ENCODE measurements around the gene PTGIS. TPM values are rescaled to one million over a fixed set of nuclear protein-coding genes. Genes with fewer than 3 reads are reported as not detected.

Gene PTGIS
- total RNA-seq, 5 donors from 2014 or later (not counting 1 experiment from before 2014, with no cell fraction given) = 0.22 to 0.46 (median 0.23) TPM; not detected in 2

- ATAC-seq (replicated peaks in 1 of 4) (no peak), DNase-seq (no peak)
- Histone ChIP-seq H3K4me3 (ENCODE audit: control insufficient read depth in 1 of 2, extremely low read depth in 1 of 2, low read length in 1 of 2) (no peak overlapping the region), H3K4me1 (ENCODE audit: control insufficient read depth in 1 of 2, extremely low read depth in 1 of 2, insufficient read depth in 2 of 2, low read length in 2 of 2) (peaks cover 0 to 48% of the 10 kb centered on the region in 2 experiments), H3K9me3 (no peaks in the 10 kb centered on the region), H3K27ac (ENCODE audit: low read length) (no peak overlapping the region), H3K27me3 (replicated peaks in 1 of 2; ENCODE audit: control insufficient read depth in 2 of 2, extremely low read depth in 1 of 2, insufficient read depth in 2 of 2, low read length in 1 of 2) (peaks cover 0 to 3% of the 10 kb centered on the region in 2 experiments), H3K36me3 (ENCODE audit: control insufficient read depth in 2 of 2, extremely low read depth in 1 of 2, insufficient read depth in 1 of 2, low read length in 1 of 2) (no peaks in the 10 kb centered on the region)
- Mint-ChIP-seq H3K4me1 (peaks cover 25 to 67% (median 40%) of the 10 kb centered on the region in 3 donors), H3K27ac (peak overlapping the region in 1 of 2 donors; percentile 94), H3K4me3 (no peak overlapping the region), H3K9me3 (no peaks in the 10 kb centered on the region), H3K36me3 (no peaks in the 10 kb centered on the region), H3K27me3 (peaks cover 2 to 9% of the 10 kb centered on the region in 2 donors)
- ChIA-PET POLR2A (no interaction called here), CTCF (no interaction called here)
These were observed 24.2 kb upstream of the PTGIS start for GRCh38 chr20:49592120-49592519.

- H3K27ac ChIP-seq (ENCODE audit: low read length) = no peak overlapping the region
- POLR2A ChIA-PET = no interaction called here
These were observed 23.4 kb upstream of the PTGIS start for GRCh38 chr20:49591217-49591865.

GRCh38 chr20:49590163-49591017 lies 22.5 kb upstream of the PTGIS start:
- H3K36me3 ChIP-seq (ENCODE audit: control insufficient read depth in 2 of 2, extremely low read depth in 1 of 2, insufficient read depth in 1 of 2, low read length in 1 of 2) = no peaks in the 10 kb centered on the region
- no peak overlapping the region for H3K4me3 Mint-ChIP-seq
- WGBS (ENCODE audit: insufficient coverage) = 95% methylated on average over 3 of the region's 8 CpGs
- no peak overlapping the region for H3K4me3 ChIP-seq (ENCODE audit: control insufficient read depth in 1 of 2, extremely low read depth in 1 of 2, low read length in 1 of 2)
- H3K9me3 Mint-ChIP-seq = no peaks in the 10 kb centered on the region
- no peaks in the 10 kb centered on the region for H3K36me3 Mint-ChIP-seq
- peaks cover 0 to 3% of the 10 kb centered on the region in 2 experiments for H3K27me3 ChIP-seq (replicated peaks in 1 of 2; ENCODE audit: control insufficient read depth in 2 of 2, extremely low read depth in 1 of 2, insufficient read depth in 2 of 2, low read length in 1 of 2)
- peaks cover 0 to 38% of the 10 kb centered on the region in 2 experiments for H3K4me1 ChIP-seq (ENCODE audit: control insufficient read depth in 1 of 2, extremely low read depth in 1 of 2, insufficient read depth in 2 of 2, low read length in 2 of 2)
- ChIA-PET POLR2A (no interaction called here), CTCF (interaction anchor here in 1 of 2 donors (0.6 kb wide), 1 partner anchor 13 kb away, joined by 4 read pairs; no protein-coding TSS in a partner anchor)
- peaks cover 3 to 9% of the 10 kb centered on the region in 2 donors for H3K27me3 Mint-ChIP-seq
- DNase-seq (no peak), ATAC-seq (replicated peaks in 1 of 4) (no peak)
- no peaks in the 10 kb centered on the region for H3K9me3 ChIP-seq
- no peak overlapping the region for H3K27ac Mint-ChIP-seq
- H3K4me1 Mint-ChIP-seq = peaks cover 20 to 55% (median 29%) of the 10 kb centered on the region in 3 donors
- H3K27ac ChIP-seq (ENCODE audit: low read length) = no peak overlapping the region

More at GRCh38 chr20:49591217-49591865, 23.4 kb upstream of the PTGIS start:
- peaks cover 0 to 44% of the 10 kb centered on the region in 2 experiments for H3K4me1 ChIP-seq (ENCODE audit: control insufficient read depth in 1 of 2, extremely low read depth in 1 of 2, insufficient read depth in 2 of 2, low read length in 2 of 2)
- H3K27me3 ChIP-seq (replicated peaks in 1 of 2; ENCODE audit: control insufficient read depth in 2 of 2, extremely low read depth in 1 of 2, insufficient read depth in 2 of 2, low read length in 1 of 2) = peaks cover 0 to 3% of the 10 kb centered on the region in 2 experiments
- Mint-ChIP-seq H3K9me3 (no peaks in the 10 kb centered on the region), H3K27me3 (peaks cover 2 to 9% of the 10 kb centered on the region in 2 donors), H3K4me3 (no peak overlapping the region), H3K27ac (peak overlapping the region in 1 of 2 donors; percentile 66), H3K36me3 (no peaks in the 10 kb centered on the region), H3K4me1 (peaks cover 25 to 64% (median 38%) of the 10 kb centered on the region in 3 donors)
- WGBS (ENCODE audit: insufficient coverage) = 80% methylated on average over 1 of the region's 4 CpGs
- no peak overlapping the region for H3K4me3 ChIP-seq (ENCODE audit: control insufficient read depth in 1 of 2, extremely low read depth in 1 of 2, low read length in 1 of 2)
- H3K9me3 ChIP-seq = no peaks in the 10 kb centered on the region
- CTCF ChIA-PET = interaction anchor here in 1 of 2 donors (0.6 kb wide), 1 partner anchor 12 kb away, joined by 4 read pairs; no protein-coding TSS in a partner anchor
- no peaks in the 10 kb centered on the region for H3K36me3 ChIP-seq (ENCODE audit: control insufficient read depth in 2 of 2, extremely low read depth in 1 of 2, insufficient read depth in 1 of 2, low read length in 1 of 2)
- ATAC-seq (replicated peaks in 1 of 4) = no peak
- DNase-seq = no peak

DNA sequence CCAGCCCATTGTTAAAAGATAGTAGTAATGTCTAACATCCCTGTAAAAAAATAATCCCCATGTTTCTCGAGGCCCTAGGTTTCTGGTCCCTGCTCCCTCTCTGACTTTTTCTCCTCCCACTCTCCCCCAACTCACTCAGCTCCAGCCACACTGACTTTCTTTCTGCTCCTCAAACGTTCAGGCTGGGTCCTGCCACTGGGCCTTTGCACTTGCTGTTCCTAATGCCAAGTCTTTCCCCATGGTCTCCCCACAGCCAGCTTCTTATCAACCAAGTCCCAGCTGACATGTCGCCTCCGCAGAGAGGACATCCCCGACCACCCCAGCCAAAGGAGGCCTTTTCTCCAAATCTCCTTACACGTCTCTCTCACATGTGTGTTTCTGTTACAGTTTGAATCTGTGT lies 21.8 kb upstream of the PTGIS start:
- Mint-ChIP-seq H3K4me3 (no peak overlapping the region), H3K9me3 (no peaks in the 10 kb centered on the region), H3K27me3 (peaks cover 5 to 11% of the 10 kb centered on the region in 2 donors), H3K36me3 (no peaks in the 10 kb centered on the region), H3K4me1 (peaks cover 14 to 52% (median 23%) of the 10 kb centered on the region in 3 donors), H3K27ac (no peak overlapping the region)
- ATAC-seq (replicated peaks in 1 of 4) = no peak
- ChIA-PET POLR2A (no interaction called here), CTCF (no interaction called here)
- H3K36me3 ChIP-seq (ENCODE audit: control insufficient read depth in 2 of 2, extremely low read depth in 1 of 2, insufficient read depth in 1 of 2, low read length in 1 of 2) = no peaks in the 10 kb centered on the region
- no peak overlapping the region for H3K27ac ChIP-seq (ENCODE audit: low read length)
- WGBS (ENCODE audit: insufficient coverage) = 88% methylated on average over 2 of the region's 6 CpGs
- no peak overlapping the region for H3K4me3 ChIP-seq (ENCODE audit: control insufficient read depth in 1 of 2, extremely low read depth in 1 of 2, low read length in 1 of 2)
- H3K27me3 ChIP-seq (replicated peaks in 1 of 2; ENCODE audit: control insufficient read depth in 2 of 2, extremely low read depth in 1 of 2, insufficient read depth in 2 of 2, low read length in 1 of 2) = peaks cover 0 to 3% of the 10 kb centered on the region in 2 experiments
- peaks cover 0 to 35% of the 10 kb centered on the region in 2 experiments for H3K4me1 ChIP-seq (ENCODE audit: control insufficient read depth in 1 of 2, extremely low read depth in 1 of 2, insufficient read depth in 2 of 2, low read length in 2 of 2)
- no peaks in the 10 kb centered on the region for H3K9me3 ChIP-seq
- DNase-seq = no peak

DNA sequence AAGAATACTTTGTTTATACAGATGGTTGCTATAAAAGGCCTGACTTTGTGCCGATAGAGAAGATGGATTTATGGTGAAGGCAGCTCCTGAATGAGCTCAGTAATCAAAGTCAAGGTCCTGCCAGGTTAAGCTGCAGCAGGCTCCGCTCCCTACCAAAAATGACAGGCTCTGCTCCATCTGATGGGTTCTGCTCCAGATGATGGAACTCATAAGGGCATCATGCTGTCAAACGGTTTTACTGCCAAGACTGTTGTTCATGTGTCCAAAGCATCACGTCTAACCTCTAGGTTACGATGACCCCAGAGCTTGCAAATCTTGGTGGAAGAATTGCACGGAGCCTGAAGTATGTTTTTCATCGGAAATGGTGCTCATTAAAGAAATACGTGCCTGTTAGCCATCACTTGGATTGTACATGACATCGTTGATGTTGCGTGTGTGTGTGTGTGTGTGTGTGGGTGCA lies 19.2 kb upstream of the PTGIS start:
- peaks cover 3 to 5% (median 5%) of the 10 kb centered on the region in 3 donors for H3K9me3 Mint-ChIP-seq
- 94% methylated on average over 7 of the region's 10 CpGs for WGBS (ENCODE audit: insufficient coverage)
- peaks cover 3% of the 10 kb centered on the region for H3K36me3 Mint-ChIP-seq
- H3K27ac ChIP-seq (ENCODE audit: low read length) = no peak overlapping the region
- no peaks in the 10 kb centered on the region for H3K9me3 ChIP-seq
- H3K27ac Mint-ChIP-seq = no peak overlapping the region
- no peak overlapping the region for H3K4me3 Mint-ChIP-seq
- peaks cover 0 to 10% of the 10 kb centered on the region in 2 experiments for H3K4me1 ChIP-seq (ENCODE audit: control insufficient read depth in 1 of 2, extremely low read depth in 1 of 2, insufficient read depth in 2 of 2, low read length in 2 of 2)
- H3K4me1 Mint-ChIP-seq = peaks cover 0 to 29% (median 5%) of the 10 kb centered on the region in 3 donors
- CTCF ChIA-PET = no interaction called here
- ATAC-seq (replicated peaks in 1 of 4) = no peak
- POLR2A ChIA-PET = no interaction called here
- no peak for DNase-seq
- no peaks in the 10 kb centered on the region for H3K36me3 ChIP-seq (ENCODE audit: control insufficient read depth in 2 of 2, extremely low read depth in 1 of 2, insufficient read depth in 1 of 2, low read length in 1 of 2)
- no peak overlapping the region for H3K4me3 ChIP-seq (ENCODE audit: control insufficient read depth in 1 of 2, extremely low read depth in 1 of 2, low read length in 1 of 2)
- H3K27me3 ChIP-seq (replicated peaks in 1 of 2; ENCODE audit: control insufficient read depth in 2 of 2, extremely low read depth in 1 of 2, insufficient read depth in 2 of 2, low read length in 1 of 2) = peaks cover 0 to 2% of the 10 kb centered on the region in 2 experiments
- H3K27me3 Mint-ChIP-seq = peaks cover 12 to 29% of the 10 kb centered on the region in 2 donors

GRCh38 chr20:49585585-49586245 lies 17.8 kb upstream of the PTGIS start:
- Mint-ChIP-seq H3K4me3 (no peak overlapping the region), H3K36me3 (peaks cover 3% of the 10 kb centered on the region), H3K27ac (no peak overlapping the region), H3K9me3 (peaks cover 3 to 5% (median 5%) of the 10 kb centered on the region in 3 donors), H3K27me3 (peaks cover 12 to 29% of the 10 kb centered on the region in 2 donors), H3K4me1 (peaks cover 0 to 16% (median 2%) of the 10 kb centered on the region in 3 donors)
- ChIA-PET CTCF (interaction anchor here (0.6 to 0.7 kb wide), 2 partner anchors 20 to 265 kb away, joined by 4 read pairs; no protein-coding TSS in a partner anchor), POLR2A (no interaction called here)
- Histone ChIP-seq H3K4me1 (ENCODE audit: control insufficient read depth in 1 of 2, extremely low read depth in 1 of 2, insufficient read depth in 2 of 2, low read length in 2 of 2) (peaks cover 0 to 6% of the 10 kb centered on the region in 2 experiments), H3K27ac (ENCODE audit: low read length) (no peak overlapping the region), H3K27me3 (replicated peaks in 1 of 2; ENCODE audit: control insufficient read depth in 2 of 2, extremely low read depth in 1 of 2, insufficient read depth in 2 of 2, low read length in 1 of 2) (peaks cover 0 to 2% of the 10 kb centered on the region in 2 experiments), H3K36me3 (ENCODE audit: control insufficient read depth in 2 of 2, extremely low read depth in 1 of 2, insufficient read depth in 1 of 2, low read length in 1 of 2) (no peaks in the 10 kb centered on the region), H3K9me3 (no peaks in the 10 kb centered on the region), H3K4me3 (ENCODE audit: control insufficient read depth in 1 of 2, extremely low read depth in 1 of 2, low read length in 1 of 2) (no peak overlapping the region)
- ATAC-seq (replicated peaks in 1 of 4) = no peak
- WGBS (ENCODE audit: insufficient coverage) = no CpG with 5 or more reads among the region's 9 CpGs
- DNase-seq = no peak

Measured in T-cell (primary cell).